Mesenteric fat pad (tissue), 1 donor: ENCODE results near the gene ANKRD39. TPM values are rescaled to one million over a fixed set of nuclear protein-coding genes. Genes with fewer than 3 reads are reported as not detected.
"Not testable (repeated sequence)": the region's sequence is repeated elsewhere in the genome, so short reads cannot be mapped to it uniquely, and the experiment has no call there.

ENCODE experiments used
- DNase-seq: peaks from one replicate; pipeline ENCODE4 v3.0.0-alpha.2; 2020; ENCODE audit warnings: low spot score
- long read RNA-seq: library from polyadenylated mRNA; unstranded; transcript quantifications from one replicate; pipeline ENCODE4 v2.0.0, GENCODE V29; 2020
- total RNA-seq: library from RNA; stranded (reverse); fragmentation: NEBNext Ultra II Directional; extraction: Animal tissue kit (Norgen Biotek cat#: 25700); gene quantifications from one replicate; pipeline ENCODE4 v1.2.1, GENCODE V29; 2021
- donor health status: DM: yes; HTN: yes; CAD: no.

The ANKRD39 gene
- total RNA-seq: 10.4 TPM
- long read RNA-seq, transcript ANKRD39-201 (4 exons, 976 nt): major isoform, 6 of 7 reads
- long read RNA-seq, partial matches to known transcripts: 0 of 7 reads
- long read RNA-seq, other reads (novel, unspliced or antisense): 1 of 7 reads

DNA sequence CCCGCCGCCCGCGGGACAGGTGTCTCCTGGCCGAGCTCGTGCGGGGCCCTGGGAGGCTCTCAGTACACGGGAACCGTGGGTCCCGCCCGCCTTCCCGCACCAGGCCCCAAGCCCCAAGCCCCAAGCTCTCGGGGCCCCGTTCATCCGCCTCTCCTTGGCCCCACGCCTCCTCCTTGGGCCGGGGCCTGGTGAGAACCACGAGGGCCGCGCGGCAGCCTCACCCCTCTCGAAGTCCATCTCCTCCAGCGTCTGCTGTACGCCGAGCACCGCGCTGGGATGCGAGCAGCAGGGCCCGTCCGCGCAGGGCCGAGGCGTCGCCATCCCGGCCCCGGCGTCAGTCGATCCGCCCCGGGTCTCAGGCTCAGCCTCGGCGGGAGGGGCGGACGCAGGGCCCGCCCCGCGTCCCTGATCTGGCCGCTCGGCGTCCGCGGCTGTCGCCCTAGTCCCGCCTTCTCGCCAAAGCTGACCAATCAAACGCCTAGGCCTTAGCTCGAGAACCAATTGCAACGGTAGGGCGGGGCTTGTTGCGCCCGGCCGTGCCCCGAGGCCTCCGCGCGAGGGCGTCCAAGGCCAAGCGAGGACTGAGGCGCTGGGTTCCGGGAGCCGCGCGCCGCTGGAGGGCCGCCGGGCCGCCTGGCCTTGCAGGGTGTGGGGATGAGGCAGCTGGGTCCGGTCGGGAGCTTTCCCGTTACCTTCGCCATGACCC, at the start of gene ANKRD39:
TSS of gene ANKRD39 (minus strand) at position 350 of the 706 bp plus-strand sequence. CDS start at position 321, 29 bp downstream.
- DNase-seq: peak; percentile 98

GRCh38 chr2:96906729-96907114, 48.9 kb upstream of the ANKRD39 start:
- no peak for DNase-seq

- DNase-seq: no peak
Measured at GRCh38 chr2:96903815-96904214, 46.0 kb upstream of the ANKRD39 start.

GRCh38 chr2:96903318-96903717, 45.5 kb upstream of the ANKRD39 start:
- no peak for DNase-seq

- no peak for DNase-seq
Measured at GRCh38 chr2:96900237-96900636, 42.4 kb upstream of the ANKRD39 start.

- DNase-seq: no peak
Measured at GRCh38 chr2:96899413-96899741, 41.6 kb upstream of the ANKRD39 start.

DNA sequence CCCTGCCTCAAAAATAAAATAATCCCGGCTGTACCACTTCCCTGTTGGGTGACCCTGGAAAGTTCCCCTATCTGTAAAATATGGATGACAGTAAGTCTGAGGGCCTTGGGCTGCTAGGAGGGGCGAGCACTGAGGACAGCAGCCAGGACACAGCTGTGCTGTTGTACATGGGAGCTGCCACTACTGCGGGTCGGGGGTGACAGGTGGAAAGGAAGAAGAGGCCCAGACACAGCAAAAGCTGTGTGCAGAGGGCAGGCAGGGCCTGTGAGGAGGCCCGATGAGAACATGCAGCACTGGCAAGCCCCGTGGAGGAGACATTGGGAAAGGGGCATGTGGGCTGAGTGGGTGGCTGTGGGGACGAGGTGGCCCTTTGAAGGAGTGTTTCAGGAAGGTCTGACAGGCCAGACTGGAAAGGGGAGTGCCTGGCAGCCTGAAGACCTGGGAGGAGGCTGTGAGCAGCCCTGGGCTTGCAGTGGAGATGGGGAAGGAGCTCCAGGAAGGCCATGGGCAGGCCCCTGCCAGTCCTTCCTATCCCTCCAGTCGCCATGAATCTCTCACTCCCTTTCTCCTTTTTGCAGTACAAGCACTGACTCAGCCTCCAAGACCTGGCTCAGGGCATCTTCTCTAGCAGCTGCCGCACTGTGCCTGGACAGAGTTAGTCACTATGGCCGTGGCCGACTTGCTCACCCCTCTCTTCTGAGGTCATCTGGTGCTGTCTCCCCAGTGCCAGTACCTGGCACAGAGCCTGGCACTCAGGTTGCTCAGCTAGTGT, 41.0 kb upstream of the ANKRD39 start:
- no peak for DNase-seq

- no peak for DNase-seq
Measured at GRCh38 chr2:96898135-96898505, 40.3 kb upstream of the ANKRD39 start.

DNA sequence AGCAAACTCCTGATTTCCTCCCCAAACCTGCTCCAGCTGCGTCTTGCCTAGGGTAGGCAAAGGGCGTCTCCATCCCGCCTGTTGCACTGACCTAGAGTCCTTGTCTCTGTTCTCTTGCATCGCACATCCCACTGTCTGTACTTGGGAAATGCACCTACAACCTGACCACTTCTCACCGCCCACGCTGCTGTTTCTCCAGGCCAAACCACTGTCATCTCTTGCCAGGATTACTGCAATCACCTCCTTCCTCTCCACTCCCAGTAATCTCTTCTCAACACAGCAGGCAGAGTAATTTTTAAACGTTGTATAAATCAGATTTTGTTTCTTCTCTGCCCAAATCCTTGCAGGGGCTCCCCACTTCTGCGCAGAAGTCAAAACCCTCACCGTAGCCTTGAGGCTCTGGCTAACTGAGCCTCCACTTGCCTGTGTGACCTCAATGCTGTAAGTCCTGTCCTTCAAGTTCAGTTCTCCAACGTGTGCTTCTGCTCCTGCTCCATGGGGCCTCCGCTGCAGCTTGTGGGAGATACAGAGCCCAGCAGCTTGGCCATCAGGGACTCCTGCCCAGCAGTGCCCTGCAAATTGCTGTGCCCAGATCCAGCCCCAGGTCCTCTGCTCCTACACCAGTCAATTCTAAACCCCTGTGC, 39.8 kb upstream of the ANKRD39 start:
- no peak for DNase-seq

DNA sequence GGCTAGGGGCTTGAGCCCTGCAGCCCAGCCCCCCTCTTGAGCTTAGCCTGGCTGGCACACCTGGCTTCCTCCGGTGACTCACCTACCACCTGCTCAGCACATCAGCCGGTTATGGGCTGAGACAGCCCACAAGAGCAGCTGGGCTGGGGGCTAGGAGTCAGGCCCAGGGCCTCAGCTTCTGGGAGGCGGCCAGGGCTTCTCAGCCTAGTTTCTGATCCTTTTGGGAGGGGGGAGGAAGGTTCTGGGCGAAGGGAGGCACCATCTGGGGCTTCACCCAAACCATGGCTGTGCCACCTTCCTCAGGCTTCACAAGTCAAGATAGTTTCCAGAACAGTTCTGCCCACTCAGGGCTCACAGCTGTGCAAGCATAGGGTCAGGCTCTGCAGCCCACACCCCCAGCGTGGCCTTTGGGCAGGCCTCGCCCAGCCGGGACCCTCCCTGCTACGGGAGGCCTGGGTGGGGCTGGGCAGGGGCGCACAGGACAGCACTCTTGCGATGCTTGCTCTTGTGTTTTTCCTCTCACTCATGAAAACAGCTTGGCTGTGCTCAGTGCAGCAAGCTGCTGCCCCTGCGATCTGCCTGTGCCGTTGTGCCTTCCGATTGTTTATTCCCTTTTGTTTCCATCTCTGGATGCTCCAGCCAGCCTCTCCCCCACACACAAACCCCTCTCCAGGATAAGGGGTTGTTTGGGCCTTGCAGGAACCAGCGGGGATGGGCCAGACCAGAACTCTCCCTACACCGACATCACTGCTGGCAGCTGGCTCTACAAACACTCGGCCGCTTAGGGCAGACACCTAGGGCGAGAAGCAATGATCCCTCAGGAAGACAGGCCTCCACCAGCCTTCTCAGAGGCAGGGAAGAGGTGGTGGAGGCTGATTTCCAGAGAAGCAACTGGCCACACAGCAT, 38.2 kb upstream of the ANKRD39 start:
- DNase-seq: no peak

- DNase-seq: no peak
Measured at GRCh38 chr2:96895032-96895745, 37.4 kb upstream of the ANKRD39 start.

DNA sequence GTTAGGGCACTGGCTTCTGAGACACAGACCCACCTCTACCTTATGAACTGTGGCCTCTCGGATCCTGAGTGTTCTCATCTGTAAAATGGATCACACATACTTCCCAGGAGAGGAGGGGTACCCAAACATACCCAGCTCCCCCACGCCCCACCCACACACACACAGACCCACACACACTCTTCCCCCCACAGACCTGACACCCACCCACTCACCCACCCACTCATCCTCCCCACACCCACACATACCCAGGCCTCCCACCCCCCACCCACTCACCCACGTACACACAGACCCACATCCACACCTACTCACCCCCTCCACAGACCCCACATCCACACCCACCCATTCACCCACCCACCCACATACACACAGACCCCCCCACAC, 36.3 kb upstream of the ANKRD39 start:
- no peak for DNase-seq

- DNase-seq: no peak
Measured at GRCh38 chr2:96893289-96894150, 35.7 kb upstream of the ANKRD39 start.

GRCh38 chr2:96891591-96892333, 33.9 kb upstream of the ANKRD39 start:
- DNase-seq: no peak

DNA sequence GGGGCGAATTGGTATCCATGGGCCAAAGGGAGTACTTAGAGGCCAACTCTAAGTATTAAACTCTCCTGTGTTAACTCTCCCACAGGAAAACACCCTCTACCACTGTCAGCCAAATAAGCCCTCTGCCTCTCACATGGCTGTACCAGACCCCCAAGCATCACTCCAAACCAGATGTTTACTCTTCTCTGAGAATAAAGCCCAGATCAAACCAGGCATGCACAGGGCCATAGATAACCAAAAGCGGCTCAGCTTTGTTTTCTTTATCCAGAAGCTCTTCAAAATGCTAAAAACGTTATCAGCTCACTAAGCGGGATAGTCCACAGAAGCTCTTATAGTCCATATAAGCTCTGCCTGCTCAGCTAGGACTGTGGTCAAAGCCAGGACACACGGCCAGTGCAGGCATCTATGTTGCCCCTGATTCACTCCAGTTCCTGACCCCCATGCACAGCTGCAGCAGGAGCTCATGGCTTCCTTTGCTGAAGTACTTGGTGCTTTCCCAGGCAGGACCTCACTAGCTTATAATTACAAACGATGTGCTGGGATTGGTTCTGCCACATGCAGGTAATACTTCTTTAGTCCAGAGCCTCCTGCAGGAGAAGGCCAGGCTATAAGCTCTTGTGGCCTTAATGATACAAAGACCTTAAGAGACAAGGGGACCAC, 33.0 kb upstream of the ANKRD39 start:
- no peak for DNase-seq

- DNase-seq: no peak
Measured at GRCh38 chr2:96890252-96890651, 32.4 kb upstream of the ANKRD39 start.

- DNase-seq: not testable (repeated sequence)
Measured at GRCh38 chr2:96889502-96889901, 31.7 kb upstream of the ANKRD39 start.
